HepG2 (cell line): ENCODE data around the gene ZFP82. TPM values are rescaled to one million over a fixed set of nuclear protein-coding genes. Genes with fewer than 3 reads are reported as not detected.
A peak's percentile ranks its signal among the peaks of the same experiment; 100 is the strongest.

Source experiments
- ATAC-seq: fragments of 200-7000 bp; cut with Tn5 transposase; 3 replicates; pipeline ENCODE4 v1.9.1; 2020; ENCODE audit warnings: mild to moderate bottlenecking, moderate library complexity
- BruUV-seq: library from RNA; stranded (reverse); fragments of 400-500 nt; replicated peaks from 2 replicates; lab custom pipeline; 2021; lab: Mats Ljungman, UMichigan
- CTCF ChIA-PET: fragments of 300-600 bp; formaldehyde crosslinking; extraction: SDS; loops from one replicate; lab custom pipeline; 2021; ENCODE audit warnings: low total read pairs, inconsistent platforms, low intra/inter-chr PET ratio; lab: Yijun Ruan, JAX
- POLR2A ChIA-PET: fragments of 350-600 bp; sonication (Branson Sonifier 250); formaldehyde crosslinking; loops from one replicate; lab custom pipeline; 2020; ENCODE audit warnings: antibody characterized with exemption, inconsistent platforms; lab: Yijun Ruan, JAX
- DNase-seq: peaks from one replicate; pipeline ENCODE4 v3.0.0-alpha.2; 2015; ENCODE audit warnings: low spot score
- FAIRE-seq: peaks from 3 replicates; lab custom pipeline; 2011; peaks lifted over from hg19 to GRCh38; lab: Jason Lieb, UNC
- H2AFZ ChIP-seq: one replicate; pipeline ENCODE4 v1.6.1; 2011; ENCODE audit warnings: low read length, inconsistent platforms
- H3K27ac ChIP-seq: fragments of 300-600 bp; 3 replicates; pipeline ENCODE4 v1.8.0; 2011; ENCODE audit warnings: mixed run types, mild to moderate bottlenecking, mixed read lengths, low read length, inconsistent platforms; ENCODE audit not compliant: insufficient read depth; ENCODE audit errors: extremely low read length
- H3K27me3 ChIP-seq, 2 experiments: fragments of 200-600 bp in 1 of 2; 2 replicates in 1 of 2; 3 replicates in 1 of 2; pipeline versions ENCODE4 v1.6.0 to v1.8.0; 2011; ENCODE audit warnings: low read length in 2 of 2, mild to moderate bottlenecking in 2 of 2, moderate library complexity in 2 of 2, inconsistent platforms in 1 of 2; ENCODE audit not compliant: insufficient read depth in 2 of 2, control insufficient read depth in 1 of 2
- H3K36me3 ChIP-seq, 2 experiments: fragments of 200-600 bp in 1 of 2; replicated peaks in 1 of 2; 2 replicates in 1 of 2; 3 replicates in 1 of 2; pipeline versions ENCODE4 v1.5.1 to v1.8.0; 2011; ENCODE audit warnings: low read length in 2 of 2, inconsistent platforms in 1 of 2; ENCODE audit not compliant: insufficient read depth in 2 of 2, control insufficient read depth in 1 of 2
- H3K4me1 ChIP-seq: 2 replicates; pipeline ENCODE4 v1.5.1; 2012; ENCODE audit warnings: low read length, inconsistent platforms; ENCODE audit not compliant: insufficient read depth
- H3K4me2 ChIP-seq: 2 replicates; pipeline ENCODE4 v1.6.0; 2011; ENCODE audit warnings: low read depth, low read length, inconsistent platforms
- H3K4me3 ChIP-seq, 3 experiments: fragments of 200-600 bp in 1 of 3; sonication (generic), shearing (Covaris generic) in 1 of 3; replicated peaks in 1 of 3; 2 replicates each; pipeline ENCODE4 v1.5.1; 2011 to 2016; ENCODE audit warnings: low read length in 3 of 3, inconsistent platforms in 2 of 3, low read depth in 2 of 3, mild to moderate bottlenecking in 2 of 3, control low read depth in 1 of 3, mixed read lengths in 1 of 3; ENCODE audit not compliant: insufficient read depth in 1 of 3
- H3K79me2 ChIP-seq: one replicate; pipeline ENCODE4 v1.6.1; 2011; ENCODE audit warnings: low read length, inconsistent platforms; ENCODE audit not compliant: insufficient read depth
- H3K9ac ChIP-seq: 2 replicates; pipeline ENCODE4 v1.6.0; 2011; ENCODE audit warnings: mild to moderate bottlenecking, low read depth, low read length, inconsistent platforms; ENCODE audit not compliant: insufficient read depth
- H3K9me3 ChIP-seq: 2 replicates; pipeline ENCODE4 v1.5.1; 2012; ENCODE audit warnings: mild to moderate bottlenecking, low read length
- H4K20me1 ChIP-seq: 2 replicates; pipeline ENCODE4 v1.6.0; 2011; ENCODE audit warnings: inconsistent platforms, mild to moderate bottlenecking, low read length, moderate library complexity; ENCODE audit not compliant: insufficient read depth
- ESRRA ChIP-seq: sonication (generic); formaldehyde crosslinking; IDR thresholded peaks from 2 replicates; pipeline ENCODE4 v1.5.1; 2020; ENCODE audit warnings: mild to moderate bottlenecking, low read depth, missing genetic modification reagents
- ETS1 ChIP-seq: sonication (generic); formaldehyde crosslinking; IDR thresholded peaks from 2 replicates; pipeline ENCODE4 v1.4.0; 2020; ENCODE audit warnings: missing genetic modification reagents
- GATA4 ChIP-seq: sonication (generic); IDR thresholded peaks from 2 replicates; pipeline ENCODE4 v1.6.1; 2016; ENCODE audit warnings: antibody characterized with exemption, low read depth, borderline replicate concordance
- HMGXB4 ChIP-seq, 2 experiments: sonication (generic) in 1 of 2; formaldehyde crosslinking in 1 of 2; IDR thresholded peaks; 2 replicates each; pipeline versions ENCODE4 v1.4.0 to v1.6.1; 2018 to 2020; ENCODE audit warnings: missing genetic modification reagents in 2 of 2, borderline replicate concordance in 1 of 2, low read depth in 1 of 2, mild to moderate bottlenecking in 1 of 2, missing biosample characterization in 1 of 2
- PAX8 ChIP-seq: sonication (generic); formaldehyde crosslinking; IDR thresholded peaks from 2 replicates; pipeline ENCODE4 v1.8.0; 2022; ENCODE audit warnings: mild to moderate bottlenecking, missing genetic modification reagents, borderline replicate concordance
- RBFOX2 ChIP-seq: fragments of 200-400 bp; formaldehyde crosslinking; IDR thresholded peaks from 2 replicates; pipeline ENCODE4 v1.6.1; 2017; ENCODE audit warnings: low read depth, mild to moderate bottlenecking, low read length
- REPIN1 ChIP-seq: sonication (generic); formaldehyde crosslinking; IDR thresholded peaks from 2 replicates; pipeline ENCODE4 v1.8.0; 2022; ENCODE audit warnings: missing genetic modification reagents, low read depth, mild to moderate bottlenecking, borderline replicate concordance
- TMF1 ChIP-seq: sonication (generic); formaldehyde crosslinking; IDR thresholded peaks from 2 replicates; pipeline ENCODE4 v1.8.1; 2022; ENCODE audit warnings: low read depth, missing genetic modification reagents
- UBTF ChIP-seq: sonication (generic); formaldehyde crosslinking; IDR thresholded peaks from 2 replicates; pipeline ENCODE4 v1.4.0; 2020; ENCODE audit warnings: mild to moderate bottlenecking, missing genetic modification reagents
- YEATS2 ChIP-seq: sonication (generic); formaldehyde crosslinking; IDR thresholded peaks from 2 replicates; pipeline ENCODE4 v1.4.0; 2020; ENCODE audit warnings: missing genetic modification reagents, borderline replicate concordance
- ZNF263 ChIP-seq: sonication (generic); formaldehyde crosslinking; IDR thresholded peaks from 2 replicates; pipeline ENCODE4 v1.4.0; 2020; ENCODE audit warnings: missing genetic modification reagents
- ZNF546 ChIP-seq: sonication (generic); formaldehyde crosslinking; conservative IDR thresholded peaks from 2 replicates; pipeline ENCODE4 v1.8.1; 2023; ENCODE audit warnings: mild to moderate bottlenecking, missing genetic modification reagents
- ZNF558 ChIP-seq: sonication (generic); formaldehyde crosslinking; IDR thresholded peaks from 2 replicates; pipeline ENCODE4 v1.9.0; 2022; ENCODE audit warnings: mild to moderate bottlenecking, missing genetic modification reagents, borderline replicate concordance
- ZNF567 ChIP-seq: sonication (generic); formaldehyde crosslinking; IDR thresholded peaks from 2 replicates; pipeline ENCODE4 v1.8.1; 2023; ENCODE audit warnings: mild to moderate bottlenecking, missing genetic modification reagents, borderline replicate concordance
- ZSCAN12 ChIP-seq: sonication (generic); formaldehyde crosslinking; IDR thresholded peaks from 2 replicates; pipeline ENCODE4 v1.9.0; 2021; ENCODE audit warnings: mild to moderate bottlenecking, missing genetic modification reagents
- ZSCAN25 ChIP-seq: sonication (generic); formaldehyde crosslinking; IDR thresholded peaks from 2 replicates; pipeline ENCODE4 v1.8.0; 2022; ENCODE audit warnings: mild to moderate bottlenecking, missing genetic modification reagents
- WGBS: methylation state at CpG from one replicate; pipeline ENCODE4 v1.1.6; 2017; ENCODE audit warnings: low lambda C conversion rate; 5-methylcytosine and 5-hydroxymethylcytosine counted together
- in situ Hi-C: cut with HindIII; loops from 2 replicates; pipeline ENCODE4 v1.10.0; 2017; ENCODE audit warnings: low pct_unique_long_range_greater_than_20kb; ENCODE audit not compliant: extremely low pct_ligation_motif_present
- intact Hi-C: fragments of 100-400 bp; cut with micrococcal nuclease; formaldehyde crosslinking; loops from one replicate; pipeline ENCODE4 v1.10.0; 2022; ENCODE audit not compliant: unreplicated experiment
- polyA plus RNA-seq, 8 experiments: library from polyadenylated mRNA; depleted of rRNA in 3 of 8; stranded (reverse) in 7 of 8; unstranded in 1 of 8; fragments of >200 nt; fragmentation: Illumina TruSeq in 4 of 8; extraction: Trizol in 4 of 8; gene quantifications; 2 replicates each; pipeline versions ENCODE4 v1.2.1 to v1.2.3, GENCODE V29; 2011 to 2016; ENCODE audit warnings: low read depth in 4 of 8, missing spikeins in 1 of 8, mixed read lengths in 1 of 8; ENCODE audit not compliant: insufficient read depth in 1 of 8
- total RNA-seq, 5 experiments: library from RNA; depleted of rRNA; stranded (reverse); fragments of >200 nt; fragmentation: Illumina TruSeq; extraction: Trizol; gene quantifications; 2 replicates each; pipeline ENCODE4 v1.2.3, GENCODE V29; 2016; ENCODE audit warnings: low read depth in 1 of 5

The ZFP82 gene
- total and polyA plus RNA-seq, 2 of the 13 experiments (the other 11 are each of a cell fraction or from before 2014, with no cell fraction given), result 1.7 to 4.3 TPM

GRCh38 chr19:36417752-36418286, 625 bp downstream of the ZFP82 start (continued):
- TF ChIP-seq HMGXB4 (CRISPR knock-in tag; IDR thresholded peaks at IDR 0.05; ENCODE audit: borderline replicate concordance in 1 of 2, low read depth in 1 of 2) (0 out of 4 replicates have a peak, but pooled peaks of 1 of the 2 experiments have one; percentile 10), UBTF (no peak), ZNF567 (CRISPR knock-in tag) (no peak), ZNF558 (CRISPR knock-in tag) (no peak), TMF1 (CRISPR knock-in tag) (0 out of 2 replicates have a peak, but pooled peaks have one; percentile 13)
- TF ChIP-seq, all 625 proteins: peak for 10

- 79% methylated on average over 5 of the region's 5 CpGs for WGBS
- TF ChIP-seq PAX8 (CRISPR knock-in tag) (no peak), GATA4 (no peak), ETS1 (CRISPR knock-in tag) (no peak), REPIN1 (CRISPR knock-in tag) (no peak), YEATS2 (CRISPR knock-in tag) (no peak), ZSCAN25 (CRISPR knock-in tag) (no peak), RBFOX2 (no peak), ESRRA (CRISPR knock-in tag) (no peak), ZNF263 (CRISPR knock-in tag) (no peak), ZSCAN12 (CRISPR knock-in tag) (no peak), ZNF546 (CRISPR knock-in tag) (no peak)
- Histone ChIP-seq H3K4me2 (no peak overlapping the region), H3K36me3 (peaks cover 0 to 13% of the 10 kb centered on the region in 2 experiments; a peak in 1 of 5 replicates), H4K20me1 (no peaks in the 10 kb centered on the region), H2AFZ (no peak overlapping the region), H3K9ac (no peak overlapping the region), H3K27ac (no peak overlapping the region), H3K4me3 (no peak overlapping the region), H3K79me2 (peaks cover 3% of the 10 kb centered on the region), H3K27me3 (no peaks in the 10 kb centered on the region), H3K4me1 (no peaks in the 10 kb centered on the region), H3K9me3 (peaks cover 6% of the 10 kb centered on the region; the same call in 1 of the 2 replicates)
- in situ Hi-C loops (no loop called here), intact Hi-C loops (no loop called here)
- no peak for FAIRE-seq
- no TSS peak for BruUV-seq
- DNase-seq, result no peak
- ChIA-PET CTCF (no interaction called here), POLR2A (no interaction called here)
- ATAC-seq, result no peak
Measured at GRCh38 chr19:36409841-36410240, 8.6 kb downstream of the ZFP82 start.
